ENCODE data around the gene GMPR. TPM values are rescaled to one million over a fixed set of nuclear protein-coding genes. Genes with fewer than 3 reads are reported as not detected.

GMPR gene
- polyA plus RNA-seq, 1 experiment: 8.3 TPM

DNA sequence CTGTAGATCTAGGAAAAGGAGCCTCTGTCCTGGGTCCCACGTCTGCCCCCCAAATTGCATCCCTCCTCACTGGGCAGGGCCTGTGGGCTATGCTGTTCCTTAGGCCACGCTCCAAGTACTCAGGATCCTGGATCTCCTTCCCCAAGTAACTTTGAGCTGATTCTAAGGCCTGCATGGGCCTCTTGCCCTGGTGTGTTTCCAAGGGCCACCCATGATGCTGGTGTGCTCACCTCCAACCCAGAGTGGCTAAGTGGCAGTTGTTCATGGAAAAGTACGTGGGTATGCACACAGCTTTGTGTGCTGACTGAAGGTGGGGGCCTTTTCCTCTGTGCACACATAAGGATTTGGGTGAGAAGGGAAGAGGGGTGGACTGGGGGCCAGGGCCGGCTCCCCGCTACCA lies 5.3 kb downstream of the GMPR start:
- Histone ChIP-seq H3K36me3 (ENCODE audit: control insufficient read depth, insufficient read depth, low read length) (no peaks in the 10 kb centered on the region), H3K27me3 (ENCODE audit: control insufficient read depth, insufficient read depth, low read length) (no peaks in the 10 kb centered on the region), H3K4me3 (ENCODE audit: low read depth, low read length) (no peak overlapping the region)
- DNase-seq (ENCODE audit: low read depth): no peak
- TF ChIP-seq CTCF (IDR thresholded peaks at IDR 0.05; ENCODE audit: insufficient read depth, low read depth, low read length): no peak
- ChIA-PET POLR2A (no interaction called here), CTCF (interaction anchor here (0.9 to 1.2 kb wide), 3 partner anchors 13 to 115 kb away, joined by 3 read pairs; partner anchors contain the start of gene MYLIP)

DNA sequence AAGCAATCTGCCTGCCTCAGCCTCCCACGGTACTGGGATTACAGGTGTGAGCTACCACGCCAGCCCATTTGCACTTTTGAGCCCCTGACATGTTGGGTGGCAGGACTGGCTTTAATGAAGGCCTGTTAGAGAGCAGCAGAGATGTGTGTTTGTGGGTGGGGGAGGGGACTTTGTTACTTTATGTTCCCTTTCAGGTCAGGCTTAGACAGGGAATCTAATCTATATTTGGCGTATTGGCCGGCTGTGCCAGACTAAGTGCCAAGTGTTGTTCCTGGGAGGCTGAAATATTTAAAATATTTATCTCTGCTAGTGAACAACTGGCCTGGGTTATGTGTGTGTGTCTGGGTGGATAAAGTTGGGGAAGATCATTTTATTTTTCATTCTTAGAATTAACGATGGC lies 6.1 kb downstream of the GMPR start:
- Histone ChIP-seq H3K4me3 (ENCODE audit: low read depth, low read length) (no peak overlapping the region), H3K27me3 (ENCODE audit: control insufficient read depth, insufficient read depth, low read length) (no peaks in the 10 kb centered on the region), H3K36me3 (ENCODE audit: control insufficient read depth, insufficient read depth, low read length) (no peaks in the 10 kb centered on the region)
- POLR2A ChIA-PET: no interaction called here
- DNase-seq (ENCODE audit: low read depth): no peak
- CTCF ChIA-PET: interaction anchor here (1.1 to 1.2 kb wide), 2 partner anchors 12 to 116 kb away, joined by 3 read pairs; partner anchors contain the start of gene MYLIP
- no peak for TF ChIP-seq CTCF (IDR thresholded peaks at IDR 0.05; ENCODE audit: insufficient read depth, low read depth, low read length)

DNA sequence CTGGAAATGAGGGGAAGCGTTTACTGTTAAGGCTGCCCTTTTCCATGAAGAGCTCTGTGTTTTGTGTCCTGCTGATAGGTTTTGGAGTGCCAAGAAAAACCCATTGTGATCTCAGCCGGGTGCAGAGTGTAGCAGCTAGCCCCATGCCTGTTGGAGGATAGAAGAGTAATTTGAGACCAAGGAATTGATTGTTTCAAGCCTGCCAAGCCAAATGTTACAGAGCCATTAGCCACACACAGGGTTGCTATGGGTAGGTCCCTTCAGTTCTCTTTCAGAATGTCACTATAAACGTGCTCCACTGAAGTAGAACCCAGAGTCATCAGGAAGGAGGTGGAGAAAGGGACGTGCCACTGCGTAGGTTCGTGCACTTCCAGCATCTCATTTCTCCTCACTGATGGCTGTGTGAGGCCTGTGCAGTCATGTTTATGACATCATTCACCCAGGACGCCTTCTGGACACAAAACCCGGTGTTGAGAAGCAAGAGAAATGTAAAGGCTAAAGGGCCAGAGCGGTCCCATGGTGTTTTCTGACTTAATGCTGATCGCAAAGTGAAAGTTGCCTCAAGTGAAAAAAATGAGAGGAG lies 6.6 kb downstream of the GMPR start:
- no peak for DNase-seq (ENCODE audit: low read depth)

GRCh38 chr6:16248271-16248853 lies 10.0 kb downstream of the GMPR start:
- Histone ChIP-seq H3K4me3 (ENCODE audit: low read depth, low read length) (no peak overlapping the region), H3K27me3 (ENCODE audit: control insufficient read depth, insufficient read depth, low read length) (no peaks in the 10 kb centered on the region), H3K36me3 (ENCODE audit: control insufficient read depth, insufficient read depth, low read length) (no peaks in the 10 kb centered on the region)
- ChIA-PET CTCF (no interaction called here), POLR2A (no interaction called here)
- no peak for DNase-seq (ENCODE audit: low read depth)
- TF ChIP-seq CTCF (IDR thresholded peaks at IDR 0.05; ENCODE audit: insufficient read depth, low read depth, low read length): no peak

More for the DNA sequence above, 6.6 kb downstream of the GMPR start:
- TF ChIP-seq CTCF (IDR thresholded peaks at IDR 0.05; ENCODE audit: insufficient read depth, low read depth, low read length): no peak
- CTCF ChIA-PET: interaction anchor here (1.1 kb wide), 1 partner anchor 116 kb away, joined by 3 read pairs; the partner anchor contains the start of gene MYLIP
- Histone ChIP-seq H3K4me3 (ENCODE audit: low read depth, low read length) (no peak overlapping the region), H3K27me3 (ENCODE audit: control insufficient read depth, insufficient read depth, low read length) (no peaks in the 10 kb centered on the region), H3K36me3 (ENCODE audit: control insufficient read depth, insufficient read depth, low read length) (no peaks in the 10 kb centered on the region)
- POLR2A ChIA-PET: no interaction called here

- TF ChIP-seq CTCF (IDR thresholded peaks at IDR 0.05; ENCODE audit: insufficient read depth, low read depth, low read length): no peak
- Histone ChIP-seq H3K36me3 (ENCODE audit: control insufficient read depth, insufficient read depth, low read length) (no peaks in the 10 kb centered on the region), H3K27me3 (ENCODE audit: control insufficient read depth, insufficient read depth, low read length) (no peaks in the 10 kb centered on the region), H3K4me3 (ENCODE audit: low read depth, low read length) (no peak overlapping the region)
- DNase-seq (ENCODE audit: low read depth): no peak
- POLR2A ChIA-PET: no interaction called here
- CTCF ChIA-PET: no interaction called here
Measured at GRCh38 chr6:16249971-16250370, 11.6 kb downstream of the GMPR start.

Measured in BJ (cell line).